ENCODE data around the gene ZER1. TPM values are rescaled to one million over a fixed set of nuclear protein-coding genes. Genes with fewer than 3 reads are reported as not detected.

ZER1 gene
- total RNA-seq, 1 donor from 2014 or later: 33.8 TPM

- Mint-ChIP-seq H3K4me1 (ENCODE audit: low read depth) (peaks cover 26% of the 10 kb centered on the region), H3K36me3 (ENCODE audit: low read depth) (peaks cover 2% of the 10 kb centered on the region), H3K9me3 (ENCODE audit: low read depth) (no peaks in the 10 kb centered on the region), H3K27me3 (ENCODE audit: low read depth) (no peaks in the 10 kb centered on the region), H3K27ac (ENCODE audit: unreplicated experiment) (no peak overlapping the region), H3K4me3 (ENCODE audit: unreplicated experiment) (no peak overlapping the region)
- no peak for TF ChIP-seq CTCF (IDR thresholded peaks at IDR 0.05)
- DNase-seq (ENCODE audit: low spot score): no peak
Observed at GRCh38 chr9:128768606-128769005, 3.1 kb downstream of the ZER1 start.

- H3K27ac Mint-ChIP-seq (ENCODE audit: unreplicated experiment): no peak overlapping the region
- no peak overlapping the region for H3K4me3 Mint-ChIP-seq (ENCODE audit: unreplicated experiment)
- H3K4me1 Mint-ChIP-seq (ENCODE audit: low read depth): peaks cover 13% of the 10 kb centered on the region
- DNase-seq (ENCODE audit: low spot score): no peak
- H3K36me3 Mint-ChIP-seq (ENCODE audit: low read depth): peaks cover 2% of the 10 kb centered on the region
- no peaks in the 10 kb centered on the region for H3K9me3 Mint-ChIP-seq (ENCODE audit: low read depth)
- no peak for TF ChIP-seq CTCF (IDR thresholded peaks at IDR 0.05)
- H3K27me3 Mint-ChIP-seq (ENCODE audit: low read depth): no peaks in the 10 kb centered on the region
Observed at GRCh38 chr9:128765499-128765898, 6.2 kb downstream of the ZER1 start.

- no peak overlapping the region for H3K27ac Mint-ChIP-seq (ENCODE audit: unreplicated experiment)
- peaks cover 5% of the 10 kb centered on the region for H3K4me1 Mint-ChIP-seq (ENCODE audit: low read depth)
- no peak overlapping the region for H3K4me3 Mint-ChIP-seq (ENCODE audit: unreplicated experiment)
- TF ChIP-seq CTCF (IDR thresholded peaks at IDR 0.05): no peak
- H3K9me3 Mint-ChIP-seq (ENCODE audit: low read depth): no peaks in the 10 kb centered on the region
- no peaks in the 10 kb centered on the region for H3K27me3 Mint-ChIP-seq (ENCODE audit: low read depth)
- DNase-seq (ENCODE audit: low spot score): no peak
- peaks cover 2% of the 10 kb centered on the region for H3K36me3 Mint-ChIP-seq (ENCODE audit: low read depth)
Observed at GRCh38 chr9:128764361-128764760, 7.4 kb downstream of the ZER1 start.

- H3K4me1 Mint-ChIP-seq (ENCODE audit: low read depth): no peaks in the 10 kb centered on the region
- H3K4me3 Mint-ChIP-seq (ENCODE audit: unreplicated experiment): no peak overlapping the region
- H3K27ac Mint-ChIP-seq (ENCODE audit: unreplicated experiment): no peak overlapping the region
- peaks cover 2% of the 10 kb centered on the region for H3K36me3 Mint-ChIP-seq (ENCODE audit: low read depth)
- no peak for TF ChIP-seq CTCF (IDR thresholded peaks at IDR 0.05)
- no peaks in the 10 kb centered on the region for H3K9me3 Mint-ChIP-seq (ENCODE audit: low read depth)
- no peak for DNase-seq (ENCODE audit: low spot score)
- no peaks in the 10 kb centered on the region for H3K27me3 Mint-ChIP-seq (ENCODE audit: low read depth)
Observed at GRCh38 chr9:128762671-128763449, 8.9 kb downstream of the ZER1 start.

- no peak overlapping the region for H3K27ac Mint-ChIP-seq (ENCODE audit: unreplicated experiment)
- no peaks in the 10 kb centered on the region for H3K36me3 Mint-ChIP-seq (ENCODE audit: low read depth)
- no peak overlapping the region for H3K4me3 Mint-ChIP-seq (ENCODE audit: unreplicated experiment)
- DNase-seq (ENCODE audit: low spot score): no peak
- no peaks in the 10 kb centered on the region for H3K27me3 Mint-ChIP-seq (ENCODE audit: low read depth)
- no peaks in the 10 kb centered on the region for H3K9me3 Mint-ChIP-seq (ENCODE audit: low read depth)
- no peak for TF ChIP-seq CTCF (IDR thresholded peaks at IDR 0.05)
- H3K4me1 Mint-ChIP-seq (ENCODE audit: low read depth): no peaks in the 10 kb centered on the region
Observed at GRCh38 chr9:128757602-128758001, 14.1 kb downstream of the ZER1 start.
